ENCODE measurements around the gene OR10S1.
"Not testable (repeated sequence)": the region's sequence is repeated elsewhere in the genome, so short reads cannot be mapped to it uniquely, and the experiment has no call there.

The OR10S1 gene, protein sequence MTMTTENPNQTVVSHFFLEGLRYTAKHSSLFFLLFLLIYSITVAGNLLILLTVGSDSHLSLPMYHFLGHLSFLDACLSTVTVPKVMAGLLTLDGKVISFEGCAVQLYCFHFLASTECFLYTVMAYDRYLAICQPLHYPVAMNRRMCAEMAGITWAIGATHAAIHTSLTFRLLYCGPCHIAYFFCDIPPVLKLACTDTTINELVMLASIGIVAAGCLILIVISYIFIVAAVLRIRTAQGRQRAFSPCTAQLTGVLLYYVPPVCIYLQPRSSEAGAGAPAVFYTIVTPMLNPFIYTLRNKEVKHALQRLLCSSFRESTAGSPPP

DNA sequence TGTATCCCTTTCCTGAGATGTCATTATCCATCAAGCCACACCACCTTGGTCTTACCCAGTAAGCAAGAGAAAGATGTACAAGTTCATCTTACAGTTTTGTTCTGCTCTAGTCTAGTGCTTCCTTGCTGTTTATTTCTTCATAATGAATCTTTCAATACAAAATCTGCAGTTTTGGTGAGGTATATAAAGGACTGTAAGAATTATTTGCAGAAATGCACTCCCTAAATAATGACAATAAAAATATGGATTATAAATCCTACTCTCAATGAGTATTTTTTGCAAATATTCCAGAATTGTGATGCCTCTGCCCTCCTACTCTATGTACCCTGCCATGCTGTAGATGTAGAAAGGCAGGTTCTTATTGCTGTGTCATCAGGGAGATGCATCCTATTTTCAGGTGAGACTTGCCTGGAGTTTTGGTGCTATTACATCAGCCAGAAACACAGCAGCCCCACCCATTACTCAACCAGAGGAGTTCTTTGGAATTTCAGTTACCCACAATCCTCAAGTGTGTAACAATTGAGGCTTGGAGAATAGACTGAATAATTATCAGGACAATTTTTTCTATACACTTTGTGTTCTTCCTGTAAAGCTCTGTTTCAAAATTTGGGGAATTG, at the start of gene OR10S1:
Gene OR10S1, minus strand, starts transcription at position 51 of the 617 bp plus-strand sequence. CDS start 117 bp downstream, outside the sequence.
- TF ChIP-seq JUND (IDR thresholded peaks at IDR 0.05; ENCODE audit: low read depth) = no peak
- DNase-seq (ENCODE audit: low read depth in 1 of 2, low spot score in 1 of 2) = no peak
- in situ Hi-C loops (cut with HindIII; ENCODE audit: low pct_unique_long_range_greater_than_20kb, low sequenced_read_pairs) = no loop called here

DNA sequence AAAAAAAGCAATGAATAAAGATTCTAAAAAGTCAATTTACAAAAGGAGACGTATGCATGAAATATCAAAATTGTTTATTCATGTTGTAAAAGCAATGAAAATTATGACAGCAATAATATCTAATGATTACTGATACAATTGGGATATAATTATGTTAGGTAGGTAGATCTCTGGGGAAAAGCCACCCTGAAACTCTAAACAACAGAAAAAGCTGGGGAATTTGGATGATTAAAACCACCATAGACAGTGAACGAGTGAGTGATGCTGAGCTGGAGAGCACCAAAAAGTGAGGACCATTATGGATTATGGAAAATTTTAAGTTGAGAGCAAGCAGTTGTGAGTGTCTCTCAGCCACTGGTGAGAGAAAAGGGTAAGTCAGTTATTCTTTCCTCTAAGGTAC, 48.9 kb upstream of the OR10S1 start, which contains the start of gene OR10G8:
Gene OR10G8, plus strand, starts transcription at position 301 of the 400 bp plus-strand sequence. CDS start 2,825 bp downstream, outside the sequence.
- in situ Hi-C loops (cut with HindIII; ENCODE audit: low pct_unique_long_range_greater_than_20kb, low sequenced_read_pairs) = no loop called here
- no peak for TF ChIP-seq JUND (IDR thresholded peaks at IDR 0.05; ENCODE audit: low read depth)
- DNase-seq (ENCODE audit: low read depth in 1 of 2, low spot score in 1 of 2) = no peak

- in situ Hi-C loops (cut with HindIII; ENCODE audit: low pct_unique_long_range_greater_than_20kb, low sequenced_read_pairs); DNase-seq (ENCODE audit: low read depth in 1 of 2, low spot score in 1 of 2): not testable (repeated sequence)
These were observed 38.3 kb upstream of the OR10S1 start for GRCh38 chr11:124015837-124016236.

GRCh38 chr11:124012697-124013096, 35.1 kb upstream of the OR10S1 start, which contains the start of gene OR10G4:
OR10G4 (plus strand) TSS chr11:124012997; CDS start chr11:124015575, 2,578 bp downstream.
- no peak for DNase-seq (ENCODE audit: low read depth in 1 of 2, low spot score in 1 of 2)
- in situ Hi-C loops (cut with HindIII; ENCODE audit: low pct_unique_long_range_greater_than_20kb, low sequenced_read_pairs) = no loop called here
- no peak for TF ChIP-seq JUND (IDR thresholded peaks at IDR 0.05; ENCODE audit: low read depth)

GRCh38 chr11:123995119-123995518, 17.5 kb upstream of the OR10S1 start, which contains the start of gene OR10G6:
OR10G6 (minus strand) TSS chr11:123995161; CDS start chr11:123995161, 0 bp downstream.
- in situ Hi-C loops (cut with HindIII; ENCODE audit: low pct_unique_long_range_greater_than_20kb, low sequenced_read_pairs) = no loop called here
- TF ChIP-seq JUND (IDR thresholded peaks at IDR 0.05; ENCODE audit: low read depth) = no peak
- no peak for DNase-seq (ENCODE audit: low read depth in 1 of 2, low spot score in 1 of 2)

GRCh38 chr11:123979311-123979710, 1.7 kb upstream of the OR10S1 start:
- in situ Hi-C loops (cut with HindIII; ENCODE audit: low pct_unique_long_range_greater_than_20kb, low sequenced_read_pairs) = no loop called here
- TF ChIP-seq JUND (IDR thresholded peaks at IDR 0.05; ENCODE audit: low read depth) = no peak
- no peak for DNase-seq (ENCODE audit: low read depth in 1 of 2, low spot score in 1 of 2)

GRCh38 chr11:123976770-123977560, 616 bp downstream of the OR10S1 start:
- DNase-seq (ENCODE audit: low read depth in 1 of 2, low spot score in 1 of 2) = no peak
- TF ChIP-seq JUND (IDR thresholded peaks at IDR 0.05; ENCODE audit: low read depth) = no peak
- in situ Hi-C loops (cut with HindIII; ENCODE audit: low pct_unique_long_range_greater_than_20kb, low sequenced_read_pairs) = no loop called here

- in situ Hi-C loops (cut with HindIII; ENCODE audit: low pct_unique_long_range_greater_than_20kb, low sequenced_read_pairs) = no loop called here
- no peak for DNase-seq (ENCODE audit: low read depth in 1 of 2, low spot score in 1 of 2)
- no peak for TF ChIP-seq JUND (IDR thresholded peaks at IDR 0.05; ENCODE audit: low read depth)
These were observed 3.8 kb downstream of the OR10S1 start for GRCh38 chr11:123973816-123974215.

- DNase-seq (ENCODE audit: low read depth in 1 of 2, low spot score in 1 of 2) = no peak
- no peak for TF ChIP-seq JUND (IDR thresholded peaks at IDR 0.05; ENCODE audit: low read depth)
- in situ Hi-C loops (cut with HindIII; ENCODE audit: low pct_unique_long_range_greater_than_20kb, low sequenced_read_pairs) = no loop called here
These were observed 20.8 kb downstream of the OR10S1 start for GRCh38 chr11:123956752-123957151.

DNA sequence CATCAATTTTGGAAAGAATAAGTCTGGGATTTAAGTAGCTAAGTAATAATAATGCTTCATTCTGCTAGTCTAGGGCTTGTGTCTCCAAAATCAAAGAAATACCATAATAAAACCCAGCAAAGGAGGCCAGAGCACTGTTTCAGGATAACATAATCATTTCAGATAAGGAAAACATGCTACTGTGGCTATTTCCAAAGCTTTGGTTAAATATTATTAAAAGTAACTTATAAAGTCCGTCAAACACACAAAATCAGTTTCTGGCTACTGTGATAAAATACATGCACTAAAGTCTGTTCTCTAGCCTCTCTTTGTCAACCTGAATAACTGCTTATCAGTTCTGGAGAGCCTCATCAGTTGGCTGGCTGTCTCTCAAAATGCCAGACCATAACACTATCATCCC, 32.4 kb downstream of the OR10S1 start:
- in situ Hi-C loops (cut with HindIII; ENCODE audit: low pct_unique_long_range_greater_than_20kb, low sequenced_read_pairs) = no loop called here
- no peak for TF ChIP-seq JUND (IDR thresholded peaks at IDR 0.05; ENCODE audit: low read depth)
- no peak for DNase-seq (ENCODE audit: low read depth in 1 of 2, low spot score in 1 of 2)

DNA sequence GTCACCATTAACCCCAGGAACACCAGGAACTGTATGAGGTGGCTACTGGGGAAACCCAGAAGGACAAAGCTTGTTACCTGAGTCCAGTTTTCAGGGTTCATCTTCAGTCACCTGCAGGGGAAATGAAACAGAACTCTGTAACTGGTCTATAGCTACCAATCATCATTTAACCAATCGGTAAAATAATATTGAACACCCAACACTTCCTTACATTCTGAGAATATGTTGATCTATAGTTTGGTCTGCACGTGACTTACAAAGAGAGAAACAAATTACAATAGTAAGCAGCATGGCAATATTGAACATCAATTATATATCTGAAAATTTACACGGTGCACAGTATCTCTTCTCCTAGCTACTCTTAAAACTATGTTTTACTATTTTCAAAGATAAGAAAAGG, 33.8 kb downstream of the OR10S1 start, which contains the start of gene OR6T1:
Gene OR6T1, minus strand, starts transcription at position 101 of the 400 bp plus-strand sequence. Its CDS starts 0 bp downstream, at position 101.
- no peak for DNase-seq (ENCODE audit: low read depth in 1 of 2, low spot score in 1 of 2)
- in situ Hi-C loops (cut with HindIII; ENCODE audit: low pct_unique_long_range_greater_than_20kb, low sequenced_read_pairs) = no loop called here
- no peak for TF ChIP-seq JUND (IDR thresholded peaks at IDR 0.05; ENCODE audit: low read depth)

DNA sequence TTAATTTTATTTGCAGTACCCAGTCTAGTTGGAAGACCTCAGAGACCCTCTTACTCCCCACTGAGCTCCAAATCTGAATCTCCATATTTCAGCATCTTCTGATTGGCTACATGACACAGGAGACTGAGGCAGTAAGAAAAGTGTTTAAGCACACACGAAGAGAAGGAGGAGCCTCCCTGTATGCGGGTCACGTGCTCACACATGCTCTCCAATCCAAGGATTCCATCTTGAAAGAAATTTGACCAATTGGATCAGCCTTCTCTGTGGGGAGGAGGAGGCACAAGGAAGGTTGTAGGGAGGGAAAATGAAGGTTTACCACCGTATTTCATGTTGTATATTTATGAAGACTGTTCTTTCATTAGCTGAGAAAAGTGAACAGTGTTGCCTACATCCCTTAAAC, 35.2 kb downstream of the OR10S1 start:
- in situ Hi-C loops (cut with HindIII; ENCODE audit: low pct_unique_long_range_greater_than_20kb, low sequenced_read_pairs) = no loop called here
- no peak for TF ChIP-seq JUND (IDR thresholded peaks at IDR 0.05; ENCODE audit: low read depth)
- no peak for DNase-seq (ENCODE audit: low read depth in 1 of 2, low spot score in 1 of 2)

Measured in T47D (cell line).